WERI-Rb-1 (cell line): ENCODE measurements around the gene PLA2G2C.
"Not testable (repeated sequence)": the region's sequence is repeated elsewhere in the genome, so short reads cannot be mapped to it uniquely, and the experiment has no call there.

ENCODE experiments used
- DNase-seq: peaks from one replicate; pipeline ENCODE4 v3.0.0-alpha.2; 2020
- H3K27ac ChIP-seq: fragments of 250-450 bp; sonication (Bioruptor Pico); 2 replicates; pipeline ENCODE4 v1.5.1; 2020; ENCODE audit warnings: mild to moderate bottlenecking, moderate library complexity
- H3K27me3 ChIP-seq: fragments of 250-450 bp; sonication (Bioruptor Pico); 2 replicates; pipeline ENCODE4 v1.5.1; 2021; ENCODE audit warnings: mild to moderate bottlenecking, low read depth, moderate library complexity; ENCODE audit not compliant: insufficient read depth, severe bottlenecking
- H3K36me3 ChIP-seq: fragments of 250-450 bp; sonication (Bioruptor Pico); 2 replicates; pipeline ENCODE4 v1.5.1; 2020; ENCODE audit warnings: mild to moderate bottlenecking, moderate library complexity
- H3K4me3 ChIP-seq: 2 replicates; pipeline ENCODE4 v1.5.1; 2011; ENCODE audit warnings: low read depth, mild to moderate bottlenecking, control low read depth, low read length
- H3K9me3 ChIP-seq: fragments of 250-450 bp; sonication (Bioruptor Pico); 2 replicates; pipeline ENCODE4 v1.5.1; 2021; ENCODE audit warnings: mild to moderate bottlenecking, moderate library complexity; ENCODE audit not compliant: severe bottlenecking
- TF ChIP-seq, protein P1 (sequence below): IDR thresholded peaks from 2 replicates; pipeline ENCODE4 v1.5.1; 2011; ENCODE audit warnings: low read depth, mild to moderate bottlenecking, control low read depth, inconsistent platforms, low read length

Gene PLA2G2C

DNA sequence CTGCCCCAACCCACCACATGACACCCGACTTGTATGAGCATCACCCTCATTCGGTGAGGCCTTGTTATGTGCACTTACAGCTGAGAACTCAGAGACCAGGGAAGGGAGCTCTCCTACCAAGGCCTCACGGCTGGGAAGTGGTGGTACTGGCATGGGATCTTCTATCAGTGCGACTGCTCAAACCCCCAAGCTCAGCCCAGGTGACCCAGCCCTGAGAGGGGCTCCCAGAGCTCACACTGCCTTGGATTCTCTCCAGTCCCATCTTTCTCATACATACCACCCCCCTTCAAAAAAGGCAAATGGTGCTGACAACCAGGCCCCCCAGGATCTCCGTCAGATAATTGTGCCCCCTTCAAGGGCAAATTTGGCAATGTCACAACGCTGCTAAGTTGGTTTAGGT lies 48.0 kb downstream of the PLA2G2C start:
- no peak overlapping the region for H3K4me3 ChIP-seq

DNA sequence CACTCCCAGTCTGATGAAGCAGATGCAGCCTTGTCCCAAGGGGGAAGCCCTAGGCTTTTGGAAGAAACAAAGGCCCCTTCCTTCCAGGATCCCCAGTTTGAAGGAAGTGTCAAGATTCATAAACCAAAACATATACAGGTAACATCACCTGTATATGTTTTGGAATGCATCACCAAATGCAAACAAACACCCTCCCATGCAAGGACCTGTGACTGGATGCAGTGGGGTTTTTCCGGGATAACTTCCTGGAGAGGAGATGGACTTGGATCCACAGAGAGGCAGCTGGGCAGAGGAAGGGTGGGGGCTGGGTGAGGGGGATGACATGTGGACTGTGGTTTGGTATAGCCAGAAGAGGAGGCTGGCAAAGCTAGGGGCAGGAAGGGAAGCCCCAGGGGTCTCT lies 48.7 kb downstream of the PLA2G2C start:
- no peaks in the 10 kb centered on the region for H3K9me3 ChIP-seq
- H3K4me3 ChIP-seq: no peak overlapping the region
- H3K27me3 ChIP-seq: no peaks in the 10 kb centered on the region
- H3K36me3 ChIP-seq: no peaks in the 10 kb centered on the region
- TF ChIP-seq, protein P1, sequence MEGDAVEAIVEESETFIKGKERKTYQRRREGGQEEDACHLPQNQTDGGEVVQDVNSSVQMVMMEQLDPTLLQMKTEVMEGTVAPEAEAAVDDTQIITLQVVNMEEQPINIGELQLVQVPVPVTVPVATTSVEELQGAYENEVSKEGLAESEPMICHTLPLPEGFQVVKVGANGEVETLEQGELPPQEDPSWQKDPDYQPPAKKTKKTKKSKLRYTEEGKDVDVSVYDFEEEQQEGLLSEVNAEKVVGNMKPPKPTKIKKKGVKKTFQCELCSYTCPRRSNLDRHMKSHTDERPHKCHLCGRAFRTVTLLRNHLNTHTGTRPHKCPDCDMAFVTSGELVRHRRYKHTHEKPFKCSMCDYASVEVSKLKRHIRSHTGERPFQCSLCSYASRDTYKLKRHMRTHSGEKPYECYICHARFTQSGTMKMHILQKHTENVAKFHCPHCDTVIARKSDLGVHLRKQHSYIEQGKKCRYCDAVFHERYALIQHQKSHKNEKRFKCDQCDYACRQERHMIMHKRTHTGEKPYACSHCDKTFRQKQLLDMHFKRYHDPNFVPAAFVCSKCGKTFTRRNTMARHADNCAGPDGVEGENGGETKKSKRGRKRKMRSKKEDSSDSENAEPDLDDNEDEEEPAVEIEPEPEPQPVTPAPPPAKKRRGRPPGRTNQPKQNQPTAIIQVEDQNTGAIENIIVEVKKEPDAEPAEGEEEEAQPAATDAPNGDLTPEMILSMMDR: no peak
- no peak overlapping the region for H3K27ac ChIP-seq
- no peak for DNase-seq

More for the DNA sequence above, 48.0 kb downstream of the PLA2G2C start:
- Histone ChIP-seq H3K9me3 (no peaks in the 10 kb centered on the region), H3K27me3 (no peaks in the 10 kb centered on the region), H3K36me3 (no peaks in the 10 kb centered on the region), H3K27ac (no peak overlapping the region)
- DNase-seq: no peak
- TF ChIP-seq, protein P1: no peak

DNA sequence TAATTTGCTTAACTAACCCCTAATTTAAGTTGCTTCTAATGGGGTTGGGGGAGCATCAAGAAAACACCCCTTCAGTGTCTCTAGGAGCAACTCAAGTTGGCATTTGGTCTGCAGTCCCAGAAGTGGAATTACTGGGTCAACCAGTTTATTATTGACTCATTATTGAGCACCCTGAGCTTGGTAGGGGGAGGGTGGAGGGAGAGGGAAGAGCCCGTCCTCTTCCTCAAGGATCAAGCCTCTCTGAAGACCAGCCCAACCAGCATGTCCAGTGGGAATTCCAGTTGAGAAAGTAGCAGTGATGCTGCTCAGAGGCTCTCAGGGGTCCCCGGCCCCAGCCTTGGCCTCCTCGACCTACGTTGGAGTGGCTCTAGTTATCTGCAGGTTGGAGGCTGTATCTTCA lies 49.3 kb downstream of the PLA2G2C start:
- Histone ChIP-seq H3K27ac (no peak overlapping the region), H3K9me3 (no peaks in the 10 kb centered on the region), H3K27me3 (no peaks in the 10 kb centered on the region), H3K36me3 (no peaks in the 10 kb centered on the region), H3K4me3 (no peak overlapping the region)
- no peak for DNase-seq
- TF ChIP-seq, protein P1: no peak

DNA sequence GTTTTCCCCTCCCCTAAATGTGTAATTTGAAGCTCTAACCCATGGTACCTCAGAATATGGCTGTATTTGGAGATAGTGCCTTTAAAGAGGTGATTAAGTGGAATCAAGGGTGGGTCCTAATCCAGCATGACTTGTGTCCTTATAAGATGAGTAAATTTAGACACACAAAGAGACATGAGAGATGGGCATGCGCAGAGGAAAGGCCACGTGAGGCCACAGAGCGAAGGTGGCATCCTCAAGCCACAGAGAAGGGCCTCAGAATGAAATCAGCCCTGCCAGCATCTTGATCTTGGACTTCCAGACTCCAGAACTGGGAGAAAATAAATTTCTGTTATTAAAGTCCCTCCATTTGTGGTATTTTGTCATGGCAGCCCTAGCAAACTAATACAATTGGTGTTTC lies 50.1 kb downstream of the PLA2G2C start:
- TF ChIP-seq, protein P1: no peak
- DNase-seq: no peak
- Histone ChIP-seq H3K27me3 (no peaks in the 10 kb centered on the region), H3K36me3 (no peaks in the 10 kb centered on the region), H3K9me3 (no peaks in the 10 kb centered on the region), H3K4me3 (no peak overlapping the region), H3K27ac (no peak overlapping the region)

DNA sequence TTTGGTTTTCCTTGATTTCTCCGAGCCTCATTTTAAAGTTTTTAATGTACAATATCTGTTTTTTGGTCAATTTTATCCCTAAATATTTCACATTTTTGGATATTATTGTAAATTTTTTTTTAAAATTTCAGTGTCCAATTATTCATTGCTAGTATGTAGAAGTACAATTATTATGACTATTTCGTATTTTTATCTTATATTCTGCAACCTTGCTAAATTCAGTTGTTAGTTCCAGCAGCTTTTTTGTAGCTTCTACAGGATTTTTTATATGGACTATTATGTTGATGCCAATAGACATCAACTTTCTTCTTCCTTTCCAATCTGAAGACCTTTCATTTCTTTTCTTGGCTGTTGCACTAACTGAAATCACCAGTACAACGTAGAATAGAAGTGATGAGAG lies 51.3 kb downstream of the PLA2G2C start:
- Histone ChIP-seq H3K27me3 (no peaks in the 10 kb centered on the region), H3K36me3 (no peaks in the 10 kb centered on the region), H3K4me3 (no peak overlapping the region), H3K27ac (no peak overlapping the region), H3K9me3 (no peaks in the 10 kb centered on the region)
- DNase-seq: no peak
- TF ChIP-seq, protein P1: no peak

DNA sequence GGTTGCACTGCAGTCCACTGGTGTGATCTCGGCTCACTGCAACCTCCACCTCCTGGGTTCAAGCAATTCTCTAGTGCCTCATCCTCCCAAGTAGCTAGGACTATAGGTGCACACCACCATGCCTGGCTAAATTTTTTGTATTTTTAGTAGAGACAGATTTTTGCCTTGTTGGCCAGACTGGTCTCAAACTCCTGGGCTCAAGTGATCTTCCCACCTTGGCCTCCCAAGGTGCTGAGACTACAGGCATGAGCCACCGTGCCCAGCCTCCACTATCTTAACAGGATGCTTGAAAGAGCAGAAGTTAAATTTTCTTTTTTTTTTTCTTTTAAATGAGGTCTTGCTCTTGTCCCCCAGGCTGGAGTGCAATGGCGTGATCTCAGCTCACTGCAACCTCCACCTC lies 55.8 kb downstream of the PLA2G2C start:
- not testable (repeated sequence) for H3K27ac ChIP-seq, H3K9me3 ChIP-seq, H3K36me3 ChIP-seq, H3K4me3 ChIP-seq, H3K27me3 ChIP-seq, DNase-seq
